Measurements from ENCODE around the gene KRT34. TPM values are rescaled to one million over a fixed set of nuclear protein-coding genes. Genes with fewer than 3 reads are reported as not detected.

Gene KRT34
- total RNA-seq, 2 donors from 2014 or later: not detected

- Histone ChIP-seq H3K4me3 (no peak overlapping the region), H3K4me1 (ENCODE audit: control insufficient read depth in 1 of 2, low read depth in 2 of 2) (peaks cover 0 to 4% of the 10 kb centered on the region in 2 donors), H3K27ac (no peak overlapping the region), H3K36me3 (no peaks in the 10 kb centered on the region), H3K9me3 (no peaks in the 10 kb centered on the region), H3K27me3 (replicated peaks; ENCODE audit: insufficient read depth) (no peaks in the 10 kb centered on the region)
- no peak for DNase-seq (ENCODE audit: low spot score)
- TF ChIP-seq CTCF (IDR thresholded peaks at IDR 0.05): no peak
- ATAC-seq (ENCODE audit: insufficient number of reproducible peaks, low FRiP score, low read depth): no peak
Measured at GRCh38 chr17:41404024-41404671, 22.0 kb upstream of the KRT34 start.

GRCh38 chr17:41403404-41404023, 21.4 kb upstream of the KRT34 start:
- ATAC-seq (ENCODE audit: insufficient number of reproducible peaks, low FRiP score, low read depth) (no peak), DNase-seq (ENCODE audit: low spot score) (no peak)
- Histone ChIP-seq H3K27me3 (replicated peaks; ENCODE audit: insufficient read depth) (no peaks in the 10 kb centered on the region), H3K27ac (no peak overlapping the region), H3K36me3 (no peaks in the 10 kb centered on the region), H3K4me3 (no peak overlapping the region), H3K4me1 (ENCODE audit: control insufficient read depth in 1 of 2, low read depth in 2 of 2) (peaks cover 0 to 4% of the 10 kb centered on the region in 2 donors), H3K9me3 (no peaks in the 10 kb centered on the region)
- TF ChIP-seq CTCF (IDR thresholded peaks at IDR 0.05): no peak

GRCh38 chr17:41402161-41402560, 20.1 kb upstream of the KRT34 start:
- H3K4me3 ChIP-seq: no peak overlapping the region
- no peaks in the 10 kb centered on the region for H3K27me3 ChIP-seq (replicated peaks; ENCODE audit: insufficient read depth)
- H3K36me3 ChIP-seq: no peaks in the 10 kb centered on the region
- H3K4me1 ChIP-seq (ENCODE audit: control insufficient read depth in 1 of 2, low read depth in 2 of 2): peaks cover 0 to 4% of the 10 kb centered on the region in 2 donors
- DNase-seq (ENCODE audit: low spot score) (no peak), ATAC-seq (ENCODE audit: insufficient number of reproducible peaks, low FRiP score, low read depth) (no peak)
- no peaks in the 10 kb centered on the region for H3K9me3 ChIP-seq
- TF ChIP-seq CTCF (IDR thresholded peaks at IDR 0.05): no peak
- no peak overlapping the region for H3K27ac ChIP-seq

- H3K9me3 ChIP-seq: no peaks in the 10 kb centered on the region
- TF ChIP-seq CTCF (IDR thresholded peaks at IDR 0.05): no peak
- no peaks in the 10 kb centered on the region for H3K4me1 ChIP-seq (ENCODE audit: control insufficient read depth in 1 of 2, low read depth in 2 of 2)
- no peak within 1 kb of the TSS for H3K4me3 ChIP-seq
- no peaks in the 10 kb centered on the region for H3K36me3 ChIP-seq
- H3K27ac ChIP-seq: no peak within 1 kb of the TSS
- DNase-seq (ENCODE audit: low spot score): no peak
- ATAC-seq (ENCODE audit: insufficient number of reproducible peaks, low FRiP score, low read depth): no peak
- no peaks in the 10 kb centered on the region for H3K27me3 ChIP-seq (replicated peaks; ENCODE audit: insufficient read depth)
Measured at GRCh38 chr17:41396996-41397660, 15.0 kb upstream of the KRT34 start, which contains the start of gene KRT31. KRT31 (minus strand) TSS chr17:41397608; CDS start chr17:41397539, 69 bp downstream.

GRCh38 chr17:41396340-41396739, 14.2 kb upstream of the KRT34 start:
- no peak overlapping the region for H3K27ac ChIP-seq
- no peak for TF ChIP-seq CTCF (IDR thresholded peaks at IDR 0.05)
- H3K9me3 ChIP-seq: no peaks in the 10 kb centered on the region

More at GRCh38 chr17:41396340-41396739, 14.2 kb upstream of the KRT34 start:
- no peak for DNase-seq (ENCODE audit: low spot score)
- no peaks in the 10 kb centered on the region for H3K27me3 ChIP-seq (replicated peaks; ENCODE audit: insufficient read depth)
- H3K4me3 ChIP-seq: no peak overlapping the region
- H3K4me1 ChIP-seq (ENCODE audit: control insufficient read depth in 1 of 2, low read depth in 2 of 2): no peaks in the 10 kb centered on the region
- no peaks in the 10 kb centered on the region for H3K36me3 ChIP-seq
- ATAC-seq (ENCODE audit: insufficient number of reproducible peaks, low FRiP score, low read depth): no peak
